H1 (cell line): Measurements from ENCODE around the gene HDAC6.

Experiments used
- CHD2 ChIP-seq: IDR thresholded peaks from 2 replicates; pipeline ENCODE4 v1.6.1; 2012; ENCODE audit warnings: low read length, improper control_type of control experiment
- EP300 ChIP-seq, 2 experiments: IDR thresholded peaks; 1 replicate in 1 of 2; 2 replicates in 1 of 2; pipeline ENCODE4 v1.6.1; 2011 to 2012; ENCODE audit warnings: low read depth in 2 of 2, low read length in 2 of 2, mild to moderate bottlenecking in 2 of 2, borderline replicate concordance in 1 of 2, inconsistent platforms in 1 of 2, moderate library complexity in 1 of 2
- EZH2 ChIP-seq: fragments of 200-600 bp; sonication (generic); IDR thresholded peaks from 2 replicates; pipeline ENCODE4 v1.7.1; 2012; ENCODE audit warnings: low read depth, mild to moderate bottlenecking, moderate library complexity, low read length, inconsistent platforms; ENCODE audit not compliant: severe bottlenecking
- KDM5A ChIP-seq: fragments of 200-600 bp; IDR thresholded peaks from 2 replicates; pipeline ENCODE4 v1.7.1; 2012; ENCODE audit warnings: mild to moderate bottlenecking, low read length, inconsistent platforms, mixed read lengths
- POLR2AphosphoS5 ChIP-seq: IDR thresholded peaks from 2 replicates; pipeline ENCODE4 v1.6.1; 2011; ENCODE audit warnings: low read depth, low read length
- POU5F1 ChIP-seq: IDR thresholded peaks from 2 replicates; pipeline ENCODE4 v1.6.1; 2011; ENCODE audit warnings: low read depth, mild to moderate bottlenecking, low read length, moderate library complexity
- RAD21 ChIP-seq, 2 experiments: IDR thresholded peaks in 1 of 2; conservative IDR thresholded peaks in 1 of 2; 2 replicates each; pipeline ENCODE4 v1.6.1; 2011; ENCODE audit warnings: low read depth in 2 of 2, low read length in 2 of 2, improper control_type of control experiment in 1 of 2, inconsistent platforms in 1 of 2, mild to moderate bottlenecking in 1 of 2, moderate library complexity in 1 of 2
- YY1 ChIP-seq: IDR thresholded peaks from 2 replicates; pipeline ENCODE4 v1.6.1; 2011; ENCODE audit warnings: low read depth, mild to moderate bottlenecking, low read length
- TF ChIP-seq, protein P1 (sequence below): IDR thresholded peaks from 2 replicates; pipeline ENCODE4 v1.6.1; 2011; ENCODE audit warnings: low read depth, mild to moderate bottlenecking, low read length; ENCODE audit not compliant: insufficient read depth
- TF ChIP-seq, protein P2 (sequence below): IDR thresholded peaks from 2 replicates; pipeline ENCODE4 v1.6.1; 2011; ENCODE audit warnings: low read length, improper control_type of control experiment
- TF ChIP-seq, protein P3 (sequence below): IDR thresholded peaks from 2 replicates; pipeline ENCODE4 v1.6.1; 2012; ENCODE audit warnings: inconsistent platforms
- TF ChIP-seq, protein P4 (sequence below), 3 experiments: IDR thresholded peaks; 1 replicate in 2 of 3; 2 replicates in 1 of 3; pipeline versions ENCODE4 v1.5.1 to v1.6.1; 2011; ENCODE audit warnings: low read length in 3 of 3, mild to moderate bottlenecking in 3 of 3, inconsistent platforms in 2 of 3, low read depth in 1 of 3, moderate library complexity in 1 of 3; ENCODE audit not compliant: insufficient read depth in 1 of 3; ENCODE audit errors: control extremely low read depth in 1 of 3

DNA sequence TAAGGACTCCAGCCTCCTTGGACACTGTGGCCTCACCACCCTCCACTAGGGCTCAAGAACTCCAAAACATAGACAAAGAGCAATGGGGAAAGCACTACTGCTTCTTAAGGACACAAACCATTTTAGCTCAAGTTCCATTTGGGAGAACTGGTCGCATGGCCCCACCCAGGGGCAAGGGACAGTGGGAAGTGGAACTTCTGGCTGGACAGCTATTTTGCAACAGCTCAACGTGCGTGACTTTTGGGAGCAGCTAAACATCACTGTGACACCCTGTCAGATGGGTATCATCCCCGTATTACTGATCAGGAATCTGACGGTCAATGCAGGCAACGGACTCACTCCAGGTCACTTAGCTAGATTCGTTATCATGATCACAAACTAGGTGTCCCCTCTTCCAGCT is 49.4 kb upstream of the HDAC6 start:
- TF ChIP-seq, protein P1, sequence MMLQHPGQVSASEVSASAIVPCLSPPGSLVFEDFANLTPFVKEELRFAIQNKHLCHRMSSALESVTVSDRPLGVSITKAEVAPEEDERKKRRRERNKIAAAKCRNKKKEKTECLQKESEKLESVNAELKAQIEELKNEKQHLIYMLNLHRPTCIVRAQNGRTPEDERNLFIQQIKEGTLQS, result no peak
- TF ChIP-seq, protein P2, sequence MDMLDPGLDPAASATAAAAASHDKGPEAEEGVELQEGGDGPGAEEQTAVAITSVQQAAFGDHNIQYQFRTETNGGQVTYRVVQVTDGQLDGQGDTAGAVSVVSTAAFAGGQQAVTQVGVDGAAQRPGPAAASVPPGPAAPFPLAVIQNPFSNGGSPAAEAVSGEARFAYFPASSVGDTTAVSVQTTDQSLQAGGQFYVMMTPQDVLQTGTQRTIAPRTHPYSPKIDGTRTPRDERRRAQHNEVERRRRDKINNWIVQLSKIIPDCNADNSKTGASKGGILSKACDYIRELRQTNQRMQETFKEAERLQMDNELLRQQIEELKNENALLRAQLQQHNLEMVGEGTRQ, result no peak
- TF ChIP-seq KDM5A (no peak), POLR2AphosphoS5 (no peak), YY1 (no peak), EP300 (IDR thresholded peaks at IDR 0.05; ENCODE audit: borderline replicate concordance in 1 of 2, low read depth in 2 of 2, low read length in 2 of 2) (no peak), RAD21 (IDR thresholded peaks at IDR 0.05 in 1 of 2, conservative IDR thresholded peaks at IDR 0.05 in 1 of 2; ENCODE audit: low read depth in 2 of 2, low read length in 2 of 2) (no peak), EZH2 (no peak), POU5F1 (no peak), CHD2 (no peak)
- TF ChIP-seq, protein P3, sequence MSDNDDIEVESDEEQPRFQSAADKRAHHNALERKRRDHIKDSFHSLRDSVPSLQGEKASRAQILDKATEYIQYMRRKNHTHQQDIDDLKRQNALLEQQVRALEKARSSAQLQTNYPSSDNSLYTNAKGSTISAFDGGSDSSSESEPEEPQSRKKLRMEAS, result no peak
- TF ChIP-seq, protein P4, sequence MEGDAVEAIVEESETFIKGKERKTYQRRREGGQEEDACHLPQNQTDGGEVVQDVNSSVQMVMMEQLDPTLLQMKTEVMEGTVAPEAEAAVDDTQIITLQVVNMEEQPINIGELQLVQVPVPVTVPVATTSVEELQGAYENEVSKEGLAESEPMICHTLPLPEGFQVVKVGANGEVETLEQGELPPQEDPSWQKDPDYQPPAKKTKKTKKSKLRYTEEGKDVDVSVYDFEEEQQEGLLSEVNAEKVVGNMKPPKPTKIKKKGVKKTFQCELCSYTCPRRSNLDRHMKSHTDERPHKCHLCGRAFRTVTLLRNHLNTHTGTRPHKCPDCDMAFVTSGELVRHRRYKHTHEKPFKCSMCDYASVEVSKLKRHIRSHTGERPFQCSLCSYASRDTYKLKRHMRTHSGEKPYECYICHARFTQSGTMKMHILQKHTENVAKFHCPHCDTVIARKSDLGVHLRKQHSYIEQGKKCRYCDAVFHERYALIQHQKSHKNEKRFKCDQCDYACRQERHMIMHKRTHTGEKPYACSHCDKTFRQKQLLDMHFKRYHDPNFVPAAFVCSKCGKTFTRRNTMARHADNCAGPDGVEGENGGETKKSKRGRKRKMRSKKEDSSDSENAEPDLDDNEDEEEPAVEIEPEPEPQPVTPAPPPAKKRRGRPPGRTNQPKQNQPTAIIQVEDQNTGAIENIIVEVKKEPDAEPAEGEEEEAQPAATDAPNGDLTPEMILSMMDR (IDR thresholded peaks at IDR 0.05; ENCODE audit: control extremely low read depth in 1 of 3, insufficient read depth in 1 of 3, low read depth in 1 of 3, low read length in 3 of 3), result no peak
